HG02938 (cell line): ENCODE measurements around the gene SMIM36.
"Not testable (repeated sequence)": the region's sequence is repeated elsewhere in the genome, so short reads cannot be mapped to it uniquely, and the experiment has no call there.

Experiments used
- ATAC-seq: cut with Tn5 transposase; IDR thresholded peaks from one replicate; pipeline ENCODE4 v1.9.1; 2021; ENCODE audit warnings: mild to moderate bottlenecking, moderate library complexity; ENCODE audit not compliant: unreplicated experiment

The SMIM36 gene

GRCh38 chr17:55510986-55511721 is at the start of gene SMIM36:
SMIM36 (minus strand) TSS chr17:55511452.
- ATAC-seq = no peak

DNA sequence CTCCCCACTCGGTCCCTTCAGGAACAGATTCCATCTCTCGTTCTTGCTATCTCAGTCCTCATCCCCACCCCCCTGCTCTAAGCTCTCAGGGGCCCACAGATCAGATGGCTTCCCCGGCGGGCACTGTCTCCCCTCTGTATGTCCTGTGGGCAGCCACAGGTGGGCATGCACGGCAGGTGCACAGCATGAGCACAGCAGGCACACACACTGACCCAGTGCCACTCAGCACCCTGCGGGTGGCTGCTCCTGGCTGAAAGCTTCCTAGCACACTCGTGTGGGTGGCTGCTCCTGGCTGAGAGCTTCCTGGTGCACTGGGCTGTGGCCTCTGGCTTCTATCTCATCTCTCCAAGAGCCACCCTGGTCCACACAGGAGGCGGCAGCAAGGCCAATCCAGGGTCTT is 44.5 kb upstream of the SMIM36 start:
- no peak for ATAC-seq

- ATAC-seq = no peak
These were observed 37.9 kb upstream of the SMIM36 start for GRCh38 chr17:55549140-55549539.

DNA sequence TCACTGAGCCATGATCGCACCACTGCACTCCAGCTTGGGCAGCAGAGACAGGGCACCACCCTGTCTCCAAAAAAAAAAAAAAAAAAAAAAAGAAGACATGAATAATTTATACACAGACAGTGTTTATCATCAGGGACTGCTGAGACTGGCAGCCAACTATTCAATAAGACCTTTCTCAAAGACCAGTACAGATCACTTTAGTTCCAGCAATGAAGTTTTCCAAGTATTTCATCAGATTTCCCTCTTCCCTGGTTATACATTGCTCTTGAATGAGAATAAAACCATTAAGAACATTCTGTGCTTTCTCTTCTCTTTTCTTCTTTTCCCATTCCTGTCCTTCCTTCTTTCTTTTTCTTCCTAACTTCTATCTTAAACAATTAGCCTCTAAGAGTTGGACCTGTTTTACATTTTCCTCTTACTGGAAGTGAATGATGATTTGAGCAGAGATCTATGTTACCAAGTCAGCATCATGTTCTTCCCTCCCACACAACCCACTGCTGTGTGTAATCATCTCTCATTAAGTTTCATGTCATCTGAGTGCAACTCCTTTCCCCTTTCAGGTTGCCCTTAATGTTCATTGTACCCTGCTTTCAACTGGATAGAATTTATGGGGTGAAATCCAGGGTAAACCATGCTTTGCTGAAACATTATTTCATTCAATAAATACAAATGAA is 35.9 kb upstream of the SMIM36 start:
- no peak for ATAC-seq

- ATAC-seq = no peak
These were observed 35.2 kb upstream of the SMIM36 start for GRCh38 chr17:55546481-55546880.

- ATAC-seq = no peak
These were observed 34.6 kb upstream of the SMIM36 start for GRCh38 chr17:55545806-55546205.

DNA sequence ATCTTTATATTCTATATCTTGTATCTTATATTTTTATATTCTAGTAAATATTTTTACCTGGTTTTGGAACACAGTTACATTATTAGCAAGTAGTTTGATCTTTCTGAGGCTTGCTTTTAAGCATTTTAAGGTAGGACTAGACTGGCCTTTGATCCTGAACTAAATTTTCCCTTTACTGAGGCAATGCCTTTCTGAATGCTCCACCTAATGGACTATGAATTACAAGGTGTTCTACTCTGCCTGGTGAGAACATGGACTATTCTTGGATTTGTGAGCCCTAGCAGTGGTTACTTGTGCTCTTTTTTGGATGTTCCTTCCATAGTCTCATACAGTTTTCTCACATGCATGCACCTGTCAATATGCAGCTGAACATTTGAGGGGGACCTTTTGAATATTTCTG is 32.5 kb upstream of the SMIM36 start:
- no peak for ATAC-seq

DNA sequence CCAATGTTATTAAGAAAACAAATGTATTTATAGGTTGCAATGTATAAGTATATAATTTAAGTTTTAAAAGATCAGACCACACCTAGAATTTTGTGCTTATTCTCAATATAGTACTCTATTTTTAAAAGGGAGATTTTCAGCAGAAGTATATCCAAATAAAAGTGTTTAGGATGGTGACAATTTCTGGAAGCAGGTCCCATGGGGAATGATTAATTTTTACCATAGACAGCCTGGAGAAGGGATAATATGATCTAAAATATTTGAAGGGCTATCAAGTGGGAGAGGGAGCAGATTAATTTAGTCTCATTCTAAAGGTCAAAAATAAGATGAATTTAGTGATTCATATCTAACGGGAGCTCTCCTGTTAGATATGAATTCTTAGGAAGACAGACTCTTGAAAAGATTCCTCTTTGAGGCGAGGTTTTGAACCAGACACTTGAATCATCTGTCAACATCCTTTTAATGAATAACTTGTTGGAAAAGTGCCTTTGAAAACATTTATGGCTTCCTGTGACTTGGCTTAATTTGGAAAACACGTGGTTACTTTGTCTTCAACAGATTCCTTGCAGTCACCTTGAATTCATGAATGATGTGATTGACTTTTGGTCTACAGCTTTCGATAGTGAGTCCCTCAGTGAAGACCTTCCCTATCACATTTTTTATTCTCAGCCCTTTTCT is 29.3 kb upstream of the SMIM36 start:
- ATAC-seq = no peak

DNA sequence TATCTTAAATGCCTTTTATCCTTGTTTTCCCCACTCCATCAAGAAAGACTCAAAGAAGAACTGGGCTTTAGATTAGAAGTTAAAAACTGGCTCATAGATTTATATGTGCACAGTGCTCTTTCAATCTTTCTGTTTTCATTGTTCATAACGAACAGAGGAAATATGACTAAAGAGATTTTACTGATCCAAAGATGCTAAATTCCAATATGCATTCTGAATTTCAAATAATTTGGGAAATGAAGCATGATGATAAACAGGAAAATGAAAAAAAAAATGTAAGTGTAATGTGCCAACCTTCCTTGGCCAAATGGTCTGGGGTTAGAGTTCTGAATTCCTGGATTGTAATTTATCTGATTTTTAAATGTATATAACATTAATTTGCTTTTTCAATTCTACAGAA is 25.0 kb upstream of the SMIM36 start:
- ATAC-seq = no peak

DNA sequence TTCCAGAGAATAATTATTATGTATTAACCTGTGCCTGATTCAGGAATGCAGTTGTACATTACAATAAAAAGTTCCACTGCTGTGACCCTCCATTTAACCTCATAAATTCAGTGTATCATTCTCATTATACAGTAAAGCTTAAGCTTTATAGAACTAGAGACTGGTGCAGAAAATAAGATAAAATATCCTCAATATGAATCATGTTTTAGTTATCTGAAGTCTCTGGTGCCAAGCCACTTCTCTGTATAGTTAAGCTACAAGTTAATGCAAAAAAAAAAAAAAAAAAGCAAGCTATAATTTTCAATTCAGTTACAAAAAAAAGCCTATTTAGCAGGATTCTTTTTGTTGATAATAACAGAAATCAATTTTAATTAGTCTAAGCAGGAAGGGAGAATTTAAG is 22.4 kb upstream of the SMIM36 start:
- ATAC-seq = no peak

DNA sequence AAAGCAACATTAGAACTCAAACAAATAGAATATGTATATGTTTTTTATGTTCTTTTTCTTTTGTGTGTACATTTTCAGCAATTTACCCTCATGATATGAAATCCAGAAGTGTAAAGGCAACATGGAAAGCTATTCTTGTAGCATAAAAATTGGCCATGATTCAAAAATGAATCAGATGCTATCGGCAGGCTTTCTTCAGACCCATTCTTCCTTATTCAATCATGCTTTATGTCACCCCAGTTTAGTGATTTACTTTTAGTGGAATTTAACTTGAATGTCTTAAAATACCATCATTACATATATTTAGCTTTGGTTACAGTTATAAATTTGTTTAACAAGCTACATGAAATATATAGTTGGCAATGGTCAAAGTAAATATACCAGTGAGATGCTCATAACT is 21.4 kb upstream of the SMIM36 start:
- no peak for ATAC-seq

- ATAC-seq = no peak
These were observed 19.9 kb upstream of the SMIM36 start for GRCh38 chr17:55531053-55531728.

DNA sequence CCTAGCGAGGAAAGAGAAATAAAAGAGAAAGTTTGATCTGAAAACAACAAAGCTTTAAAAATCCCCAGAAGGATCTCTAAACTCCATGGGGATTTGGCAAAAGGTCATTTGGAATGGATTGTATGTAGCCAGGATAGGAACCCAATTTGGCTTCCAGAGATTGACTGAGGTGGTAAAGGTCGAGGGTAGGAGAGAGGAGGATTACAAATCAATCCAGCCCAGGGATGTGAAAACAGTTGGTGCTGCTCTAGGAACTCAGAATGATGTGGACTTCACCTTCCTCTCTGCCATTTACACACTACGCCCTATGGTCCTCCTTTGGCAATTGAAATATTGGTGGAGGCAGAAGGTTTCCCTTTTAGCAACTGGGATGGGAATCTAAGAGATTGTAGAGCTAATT is 18.8 kb upstream of the SMIM36 start:
- ATAC-seq = no peak

- ATAC-seq = no peak
These were observed 16.4 kb upstream of the SMIM36 start for GRCh38 chr17:55527540-55528118.

GRCh38 chr17:55524440-55525220 is 13.4 kb upstream of the SMIM36 start:
- no peak for ATAC-seq

DNA sequence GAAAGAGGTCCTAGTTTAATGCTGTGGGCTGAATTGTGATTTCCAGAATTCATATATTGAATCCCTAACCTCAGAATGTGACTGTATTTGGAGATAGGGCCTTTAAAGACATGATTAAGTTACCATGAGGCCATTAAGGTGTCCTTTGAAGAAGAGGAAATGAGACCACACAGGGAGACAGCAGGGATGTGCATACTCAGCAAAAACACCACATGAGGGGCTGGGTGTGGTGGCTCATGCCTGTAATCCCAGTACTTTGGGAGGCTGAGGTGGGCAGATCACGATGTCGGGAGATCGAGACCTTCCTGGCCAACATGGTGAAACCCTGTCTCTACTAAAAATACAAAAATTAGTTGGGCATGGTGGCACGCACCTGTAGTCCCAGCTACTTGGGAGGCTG is 11.8 kb upstream of the SMIM36 start:
- ATAC-seq = not testable (repeated sequence)

DNA sequence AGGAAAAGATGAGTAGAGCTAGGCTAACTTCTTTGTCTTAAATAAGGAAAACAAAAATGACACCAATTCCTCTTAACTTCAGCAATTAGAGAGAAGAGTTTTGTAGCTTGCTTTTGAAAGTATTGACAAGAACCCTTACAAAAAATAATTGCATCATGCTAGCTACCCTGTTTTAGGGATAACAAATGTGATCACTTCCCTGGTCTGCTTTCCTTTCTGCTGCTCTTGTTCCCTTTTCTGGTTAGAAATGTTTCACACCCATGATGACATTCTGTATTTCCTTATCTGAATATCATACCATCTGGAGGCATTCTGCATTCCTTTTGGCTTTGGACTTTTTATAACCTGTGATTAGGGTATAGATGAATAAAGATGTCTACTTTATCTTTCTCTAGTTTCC is 9.9 kb upstream of the SMIM36 start:
- ATAC-seq = no peak

DNA sequence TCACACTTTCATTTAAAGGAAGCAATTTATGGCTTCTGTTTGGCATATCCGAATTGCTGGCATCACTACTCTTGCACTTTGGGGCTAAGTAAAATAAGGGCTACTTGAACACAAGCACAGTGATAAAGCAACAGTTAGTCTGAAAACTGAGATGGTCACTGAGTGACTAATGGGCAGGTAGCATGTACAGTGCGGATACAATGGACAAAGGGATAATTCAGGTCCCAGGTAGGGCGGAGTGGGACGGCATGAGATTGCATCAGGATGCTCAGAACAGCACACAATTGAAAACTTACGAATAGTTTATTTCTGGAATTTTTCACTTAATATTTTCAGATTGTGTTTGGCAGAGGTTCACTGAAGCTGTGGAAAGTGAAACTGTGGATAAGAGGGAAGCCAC is 9.2 kb upstream of the SMIM36 start:
- ATAC-seq = no peak

DNA sequence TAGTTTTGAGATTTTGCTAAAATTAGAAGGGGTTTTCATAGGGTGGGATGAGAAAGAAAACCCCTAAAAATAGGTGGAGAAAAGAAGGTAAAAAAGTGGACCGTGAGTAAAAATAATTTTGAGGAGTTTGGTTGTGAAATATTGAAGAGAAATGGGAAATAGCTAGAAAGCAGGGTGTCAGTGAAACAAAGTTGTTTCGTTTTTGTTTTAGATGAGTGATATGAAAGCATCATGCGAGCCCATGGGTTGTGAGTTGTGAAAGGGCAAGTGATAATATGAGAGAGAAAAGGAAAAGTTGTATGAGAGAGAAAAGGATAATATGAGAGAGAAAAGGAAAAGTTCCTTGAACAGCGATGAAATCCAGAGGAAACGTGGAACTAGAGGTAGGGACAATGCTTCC is 7.3 kb upstream of the SMIM36 start:
- no peak for ATAC-seq

- peak; percentile 68 for ATAC-seq
These were observed 2.8 kb upstream of the SMIM36 start for GRCh38 chr17:55513885-55514590.
